ENCODE measurements around the gene SERBP1.

SERBP1 gene

GRCh38 chr1:67367370-67368045, 62.7 kb downstream of the SERBP1 start:
- DNase-seq (ENCODE audit: low spot score): no peak

- no peak for DNase-seq (ENCODE audit: low spot score)
These were observed 68.6 kb downstream of the SERBP1 start for GRCh38 chr1:67361641-67362040.

GRCh38 chr1:67359592-67359991, 70.6 kb downstream of the SERBP1 start:
- DNase-seq (ENCODE audit: low spot score): no peak

Small RNAs within 50 kb of the gene (small RNA-seq; reads per million reads assigned to genes)
- gene RNU6-387P: 0 reads per million in 2 experiments

All from SK-N-DZ (cell line).